Astrocyte (in vitro differentiated cells and primary cell): ENCODE data around the gene RPS23. TPM values are rescaled to one million over a fixed set of nuclear protein-coding genes. Genes with fewer than 3 reads are reported as not detected.

Source experiments
- DNase-seq: peaks from one replicate; pipeline ENCODE4 v3.0.0-alpha.2; 2010; ENCODE audit warnings: low read depth
- FAIRE-seq: peaks from 2 replicates; lab custom pipeline; 2011; peaks lifted over from hg19 to GRCh38; lab: Jason Lieb, UNC
- H2AFZ ChIP-seq: 2 replicates; pipeline ENCODE4 v1.6.0; 2012; ENCODE audit warnings: low read depth, low read length, inconsistent platforms
- H3K27ac ChIP-seq: 2 replicates; pipeline ENCODE4 v1.5.1; 2011; ENCODE audit warnings: low read depth, low read length, inconsistent platforms
- H3K27me3 ChIP-seq: 2 replicates; pipeline ENCODE4 v1.6.0; 2011; ENCODE audit warnings: low read length, inconsistent platforms; ENCODE audit not compliant: insufficient read depth
- H3K36me3 ChIP-seq: 2 replicates; pipeline ENCODE4 v1.5.1; 2011; ENCODE audit warnings: low read length, inconsistent platforms; ENCODE audit not compliant: insufficient read depth
- H3K4me1 ChIP-seq: 2 replicates; pipeline ENCODE4 v1.5.1; 2011; ENCODE audit warnings: low read length, inconsistent platforms; ENCODE audit not compliant: insufficient read depth
- H3K4me2 ChIP-seq: 2 replicates; pipeline ENCODE4 v1.6.0; 2012; ENCODE audit warnings: low read length, inconsistent platforms
- H3K4me3 ChIP-seq: 2 replicates; pipeline ENCODE4 v1.5.1; 2011; ENCODE audit warnings: low read depth, mild to moderate bottlenecking, low read length, inconsistent platforms; ENCODE audit not compliant: insufficient read depth
- H3K79me2 ChIP-seq: 2 replicates; pipeline ENCODE4 v1.6.0; 2012; ENCODE audit warnings: mild to moderate bottlenecking, low read length, inconsistent platforms; ENCODE audit not compliant: insufficient read depth
- H3K9ac ChIP-seq: 2 replicates; pipeline ENCODE4 v1.6.0; 2012; ENCODE audit warnings: mild to moderate bottlenecking, low read length, inconsistent platforms
- H3K9me3 ChIP-seq: 2 replicates; pipeline ENCODE4 v1.5.1; 2012; ENCODE audit warnings: low read depth, mild to moderate bottlenecking, low read length, inconsistent platforms; ENCODE audit not compliant: insufficient read depth
- H4K20me1 ChIP-seq: 2 replicates; pipeline ENCODE4 v1.6.0; 2012; ENCODE audit warnings: low read length, inconsistent platforms; ENCODE audit not compliant: insufficient read depth
- H3K27ac Mint-ChIP-seq: one replicate; pipeline ENCODE4 v1.8.0; 2021; ENCODE audit warnings: mild to moderate bottlenecking, mixed read lengths; ENCODE audit not compliant: unreplicated experiment
- H3K27me3 Mint-ChIP-seq: one replicate; pipeline ENCODE4 v1.8.0; 2021; ENCODE audit warnings: low read depth, mixed read lengths; ENCODE audit not compliant: unreplicated experiment
- H3K36me3 Mint-ChIP-seq: one replicate; pipeline ENCODE4 v1.8.0; 2021; ENCODE audit warnings: low read depth, mixed read lengths; ENCODE audit not compliant: unreplicated experiment
- H3K4me1 Mint-ChIP-seq: one replicate; pipeline ENCODE4 v1.8.0; 2021; ENCODE audit warnings: low read depth, mixed read lengths; ENCODE audit not compliant: unreplicated experiment
- H3K4me3 Mint-ChIP-seq: one replicate; pipeline ENCODE4 v1.8.0; 2021; ENCODE audit warnings: mild to moderate bottlenecking, moderate library complexity, mixed read lengths; ENCODE audit not compliant: unreplicated experiment
- H3K9me3 Mint-ChIP-seq: one replicate; pipeline ENCODE4 v1.8.0; 2021; ENCODE audit warnings: mild to moderate bottlenecking, mixed read lengths; ENCODE audit not compliant: unreplicated experiment
- EZH2 ChIP-seq: IDR thresholded peaks from 2 replicates; pipeline ENCODE4 v1.6.1; 2012; ENCODE audit warnings: mild to moderate bottlenecking, low read length, inconsistent platforms; ENCODE audit not compliant: insufficient read depth
- total RNA-seq: library from RNA; stranded (reverse); gene quantifications from 2 replicates; pipeline ENCODE4 v1.2.1, GENCODE V29; 2021
- TF ChIP-seq, protein P1 (sequence below): IDR thresholded peaks from 2 replicates; pipeline ENCODE4 v1.5.1; 2011; ENCODE audit warnings: low read depth, mild to moderate bottlenecking, inconsistent platforms, low read length, moderate library complexity; ENCODE audit not compliant: insufficient read depth

RPS23 gene
- total RNA-seq, 1 donor from 2014 or later: 1,683 TPM

DNA sequence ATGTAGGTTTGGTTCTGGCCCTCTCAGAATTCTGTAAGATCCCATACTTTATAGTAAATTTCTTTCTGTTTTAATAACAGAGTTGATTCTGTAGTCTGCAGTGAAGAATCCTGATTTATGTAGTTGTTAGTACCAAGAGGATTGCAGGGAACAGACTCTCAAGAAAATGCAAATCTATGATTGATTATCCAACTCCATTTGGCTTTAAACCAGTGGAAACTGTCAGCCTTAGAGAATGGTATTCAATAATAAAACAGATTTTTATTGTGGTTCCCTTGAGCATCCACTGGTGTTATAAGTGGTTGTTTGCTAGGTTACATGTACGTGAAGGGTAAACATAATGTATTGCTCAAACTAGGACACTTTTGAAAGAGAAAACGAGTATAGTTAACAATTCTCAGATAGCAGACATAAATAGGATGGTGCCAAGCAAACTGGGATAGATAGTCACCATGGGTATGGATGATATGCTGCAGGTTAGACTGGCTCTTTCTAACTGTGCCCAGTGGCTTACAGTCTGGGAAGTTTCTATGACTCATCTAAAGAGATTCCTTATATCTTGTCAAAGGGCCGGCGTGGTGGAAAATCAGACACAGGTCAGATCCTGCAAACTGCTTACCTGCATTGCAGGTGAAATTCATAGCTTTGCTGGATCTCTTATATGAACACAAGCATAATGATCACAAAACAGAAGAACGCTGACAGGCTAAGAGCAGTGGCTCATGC, 41.7 kb upstream of the RPS23 start:
- H3K4me2 ChIP-seq: no peak overlapping the region
- H3K27me3 ChIP-seq: peaks cover 4% of the 10 kb centered on the region
- no peak overlapping the region for H3K9ac ChIP-seq
- no peak overlapping the region for H3K27ac Mint-ChIP-seq
- H3K79me2 ChIP-seq: no peaks in the 10 kb centered on the region
- no peak overlapping the region for H3K4me3 ChIP-seq
- H3K36me3 Mint-ChIP-seq: peaks cover 4% of the 10 kb centered on the region
- H3K27me3 Mint-ChIP-seq: no peaks in the 10 kb centered on the region
- no peaks in the 10 kb centered on the region for H3K4me1 ChIP-seq
- DNase-seq (no peak), FAIRE-seq (no peak)
- no peak overlapping the region for H2AFZ ChIP-seq
- no peaks in the 10 kb centered on the region for H3K9me3 ChIP-seq
- peaks cover 22% of the 10 kb centered on the region for H3K4me1 Mint-ChIP-seq
- no peaks in the 10 kb centered on the region for H4K20me1 ChIP-seq
- no peak overlapping the region for H3K27ac ChIP-seq
- TF ChIP-seq, protein P1, sequence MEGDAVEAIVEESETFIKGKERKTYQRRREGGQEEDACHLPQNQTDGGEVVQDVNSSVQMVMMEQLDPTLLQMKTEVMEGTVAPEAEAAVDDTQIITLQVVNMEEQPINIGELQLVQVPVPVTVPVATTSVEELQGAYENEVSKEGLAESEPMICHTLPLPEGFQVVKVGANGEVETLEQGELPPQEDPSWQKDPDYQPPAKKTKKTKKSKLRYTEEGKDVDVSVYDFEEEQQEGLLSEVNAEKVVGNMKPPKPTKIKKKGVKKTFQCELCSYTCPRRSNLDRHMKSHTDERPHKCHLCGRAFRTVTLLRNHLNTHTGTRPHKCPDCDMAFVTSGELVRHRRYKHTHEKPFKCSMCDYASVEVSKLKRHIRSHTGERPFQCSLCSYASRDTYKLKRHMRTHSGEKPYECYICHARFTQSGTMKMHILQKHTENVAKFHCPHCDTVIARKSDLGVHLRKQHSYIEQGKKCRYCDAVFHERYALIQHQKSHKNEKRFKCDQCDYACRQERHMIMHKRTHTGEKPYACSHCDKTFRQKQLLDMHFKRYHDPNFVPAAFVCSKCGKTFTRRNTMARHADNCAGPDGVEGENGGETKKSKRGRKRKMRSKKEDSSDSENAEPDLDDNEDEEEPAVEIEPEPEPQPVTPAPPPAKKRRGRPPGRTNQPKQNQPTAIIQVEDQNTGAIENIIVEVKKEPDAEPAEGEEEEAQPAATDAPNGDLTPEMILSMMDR: no peak
- TF ChIP-seq EZH2: no peak
- no peaks in the 10 kb centered on the region for H3K36me3 ChIP-seq
- no peak overlapping the region for H3K4me3 Mint-ChIP-seq
- H3K9me3 Mint-ChIP-seq: peaks cover 2% of the 10 kb centered on the region

DNA sequence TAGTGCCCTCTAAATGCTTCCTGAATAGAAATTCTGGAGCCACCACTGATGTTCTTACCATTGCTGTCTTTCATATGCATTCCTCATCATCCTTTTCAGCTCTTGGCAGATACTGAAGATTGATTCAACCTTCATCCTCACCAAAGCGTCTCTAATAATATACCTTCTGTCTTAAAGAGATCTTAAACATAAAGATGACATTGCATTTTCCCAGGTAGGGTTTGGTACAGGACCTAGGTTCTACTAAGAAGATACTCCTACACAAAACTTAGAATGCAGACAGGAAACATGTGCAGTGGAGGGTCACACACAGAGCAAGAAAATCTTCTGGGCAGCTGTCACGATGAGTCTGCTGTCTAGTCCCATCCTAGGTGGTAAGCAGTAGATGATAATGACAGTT, 41.0 kb upstream of the RPS23 start:
- H3K4me1 ChIP-seq: no peaks in the 10 kb centered on the region
- no peaks in the 10 kb centered on the region for H4K20me1 ChIP-seq
- Mint-ChIP-seq H3K4me3 (no peak overlapping the region), H3K4me1 (peaks cover 22% of the 10 kb centered on the region), H3K9me3 (peaks cover 2% of the 10 kb centered on the region), H3K27me3 (no peaks in the 10 kb centered on the region), H3K36me3 (peaks cover 4% of the 10 kb centered on the region), H3K27ac (no peak overlapping the region)
- no peak for TF ChIP-seq EZH2
- TF ChIP-seq, protein P1: no peak
- H3K9ac ChIP-seq: no peak overlapping the region
- H3K4me3 ChIP-seq: no peak overlapping the region
- DNase-seq: no peak
- H3K79me2 ChIP-seq: no peaks in the 10 kb centered on the region
- peaks cover 4% of the 10 kb centered on the region for H3K27me3 ChIP-seq
- no peak for FAIRE-seq
- no peaks in the 10 kb centered on the region for H3K36me3 ChIP-seq
- no peak overlapping the region for H3K4me2 ChIP-seq
- no peak overlapping the region for H3K27ac ChIP-seq
- no peaks in the 10 kb centered on the region for H3K9me3 ChIP-seq
- no peak overlapping the region for H2AFZ ChIP-seq
